Esophagus muscularis mucosa (tissue), 4 donors: ENCODE data around the gene FGF22. TPM values are rescaled to one million over a fixed set of nuclear protein-coding genes. Genes with fewer than 3 reads are reported as not detected.

ENCODE experiments used
- DNase-seq: peaks from one replicate; pipeline ENCODE4 v3.0.0-alpha.2; 2017; ENCODE audit errors: extremely low spot score
- H3K27ac ChIP-seq, 4 donors: fragments of 200-600 bp; sonication (generic); replicated peaks in 1 of 4; 1 replicate in 3 of 4; 2 replicates in 1 of 4; pipeline ENCODE4 v1.5.1; 2016 to 2019; ENCODE audit warnings: mild to moderate bottlenecking in 1 of 4
- H3K27me3 ChIP-seq, 4 donors: fragments of 200-600 bp; sonication (generic); one replicate each; pipeline versions ENCODE4 v1.5.1 to v1.6.0; 2016 to 2019
- H3K36me3 ChIP-seq, 4 donors: fragments of 200-600 bp; sonication (generic); one replicate each; pipeline ENCODE4 v1.5.1; 2016 to 2019
- H3K4me1 ChIP-seq, 4 donors: fragments of 200-600 bp; sonication (generic); one replicate each; pipeline ENCODE4 v1.5.1; 2016 to 2019
- H3K4me3 ChIP-seq, 4 donors: fragments of 200-600 bp; sonication (generic); 1 replicate in 2 of 4; 2 replicates in 2 of 4; pipeline ENCODE4 v1.5.1; 2016 to 2019; ENCODE audit warnings: mild to moderate bottlenecking in 4 of 4, moderate library complexity in 1 of 4
- H3K9me3 ChIP-seq, 4 donors: fragments of 200-600 bp; sonication (generic); 1 replicate in 3 of 4; 2 replicates in 1 of 4; pipeline ENCODE4 v1.5.1; 2016 to 2019
- EP300 ChIP-seq: sonication (generic); formaldehyde crosslinking; IDR thresholded peaks from one replicate; pipeline ENCODE4 v1.6.1; 2017; ENCODE audit warnings: antibody characterized with exemption
- POLR2A ChIP-seq: fragments of 450-650 bp; IDR thresholded peaks from one replicate; pipeline ENCODE4 v1.6.1; 2017; ENCODE audit warnings: antibody characterized with exemption, moderate library complexity, mild to moderate bottlenecking, low read depth
- POLR2AphosphoS5 ChIP-seq, 2 donors: sonication (generic); formaldehyde crosslinking; IDR thresholded peaks; one replicate each; pipeline ENCODE4 v1.6.1; 2017; ENCODE audit warnings: antibody characterized with exemption in 2 of 2
- WGBS: methylation state at CpG from one replicate; pipeline ENCODE4 v1.1.5; 2018; 5-methylcytosine and 5-hydroxymethylcytosine counted together
- intact Hi-C: fragments of 100-400 bp; cut with DNase I; formaldehyde crosslinking; loops from one replicate; pipeline ENCODE4 v1.15.1; 2023
- total RNA-seq, 4 donors: library from RNA; depleted of rRNA; stranded (reverse); fragments of >200 nt; gene quantifications; one replicate each; pipeline versions ENCODE4 v1.1.0 to v1.2.1, GENCODE V29; 2016
- TF ChIP-seq, protein P1 (sequence below), 3 experiments: fragments of 200-600 bp in 2 of 3; fragments of 450-650 bp in 1 of 3; sonication (generic) in 2 of 3; IDR thresholded peaks; one replicate each; pipeline ENCODE4 v1.5.1; 2017 to 2019; ENCODE audit warnings: antibody characterized with exemption in 3 of 3, mild to moderate bottlenecking in 2 of 3, moderate library complexity in 1 of 3

Gene FGF22
- total RNA-seq, 4 donors from 2014 or later: 0.50 to 2.1 (median 1.4) TPM

DNA sequence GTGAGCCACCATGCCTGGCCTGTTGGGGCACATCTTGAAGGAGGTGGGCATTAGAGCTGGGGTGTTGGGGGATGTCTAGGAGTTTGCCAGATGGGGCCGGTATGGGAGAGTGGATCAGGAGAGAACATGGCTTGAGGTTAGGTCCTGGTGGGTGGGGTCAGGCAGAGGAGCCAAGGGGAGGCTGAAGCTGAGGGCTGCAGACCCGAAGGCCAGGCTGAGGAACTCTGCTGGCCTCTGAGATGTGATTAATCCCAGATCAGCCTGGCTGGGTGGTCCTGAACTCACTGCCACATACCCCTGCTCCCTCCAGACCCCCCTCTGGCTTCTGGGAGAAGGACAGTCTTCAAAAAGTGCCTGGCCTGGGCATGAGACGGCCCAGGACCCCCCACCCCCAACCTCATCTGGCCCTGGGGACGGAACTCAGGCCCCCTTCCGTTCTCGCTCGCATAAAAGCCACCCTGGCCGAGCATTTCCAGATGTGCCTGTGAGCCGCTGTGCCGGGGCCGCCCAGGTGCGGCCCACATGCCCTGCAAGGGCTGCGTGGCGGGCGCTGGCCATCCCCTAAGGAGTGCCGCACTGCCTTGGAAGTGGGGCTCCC, 39.2 kb downstream of the FGF22 start:
- H3K36me3 ChIP-seq: peaks cover 0 to 8% (median 7%) of the 10 kb centered on the region in 4 donors
- peak overlapping the region; percentile 95 to 99 (median 96) for H3K27ac ChIP-seq
- WGBS: 79% methylated on average over 14 of the region's 16 CpGs
- peaks cover 26 to 71% (median 70%) of the 10 kb centered on the region in 4 donors for H3K4me1 ChIP-seq
- TF ChIP-seq, protein P1, sequence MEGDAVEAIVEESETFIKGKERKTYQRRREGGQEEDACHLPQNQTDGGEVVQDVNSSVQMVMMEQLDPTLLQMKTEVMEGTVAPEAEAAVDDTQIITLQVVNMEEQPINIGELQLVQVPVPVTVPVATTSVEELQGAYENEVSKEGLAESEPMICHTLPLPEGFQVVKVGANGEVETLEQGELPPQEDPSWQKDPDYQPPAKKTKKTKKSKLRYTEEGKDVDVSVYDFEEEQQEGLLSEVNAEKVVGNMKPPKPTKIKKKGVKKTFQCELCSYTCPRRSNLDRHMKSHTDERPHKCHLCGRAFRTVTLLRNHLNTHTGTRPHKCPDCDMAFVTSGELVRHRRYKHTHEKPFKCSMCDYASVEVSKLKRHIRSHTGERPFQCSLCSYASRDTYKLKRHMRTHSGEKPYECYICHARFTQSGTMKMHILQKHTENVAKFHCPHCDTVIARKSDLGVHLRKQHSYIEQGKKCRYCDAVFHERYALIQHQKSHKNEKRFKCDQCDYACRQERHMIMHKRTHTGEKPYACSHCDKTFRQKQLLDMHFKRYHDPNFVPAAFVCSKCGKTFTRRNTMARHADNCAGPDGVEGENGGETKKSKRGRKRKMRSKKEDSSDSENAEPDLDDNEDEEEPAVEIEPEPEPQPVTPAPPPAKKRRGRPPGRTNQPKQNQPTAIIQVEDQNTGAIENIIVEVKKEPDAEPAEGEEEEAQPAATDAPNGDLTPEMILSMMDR (IDR thresholded peaks at IDR 0.05): no peak
- TF ChIP-seq POLR2A (no peak), EP300 (no peak), POLR2AphosphoS5 (IDR thresholded peaks at IDR 0.05) (no peak)
- intact Hi-C loops: no loop called here
- peak overlapping the region; percentile 80 to 98 (median 82) for H3K4me3 ChIP-seq
- H3K27me3 ChIP-seq: peaks cover 0 to 26% (median 0%) of the 10 kb centered on the region in 4 donors
- H3K9me3 ChIP-seq: no peaks in the 10 kb centered on the region
- no peak for DNase-seq

DNA sequence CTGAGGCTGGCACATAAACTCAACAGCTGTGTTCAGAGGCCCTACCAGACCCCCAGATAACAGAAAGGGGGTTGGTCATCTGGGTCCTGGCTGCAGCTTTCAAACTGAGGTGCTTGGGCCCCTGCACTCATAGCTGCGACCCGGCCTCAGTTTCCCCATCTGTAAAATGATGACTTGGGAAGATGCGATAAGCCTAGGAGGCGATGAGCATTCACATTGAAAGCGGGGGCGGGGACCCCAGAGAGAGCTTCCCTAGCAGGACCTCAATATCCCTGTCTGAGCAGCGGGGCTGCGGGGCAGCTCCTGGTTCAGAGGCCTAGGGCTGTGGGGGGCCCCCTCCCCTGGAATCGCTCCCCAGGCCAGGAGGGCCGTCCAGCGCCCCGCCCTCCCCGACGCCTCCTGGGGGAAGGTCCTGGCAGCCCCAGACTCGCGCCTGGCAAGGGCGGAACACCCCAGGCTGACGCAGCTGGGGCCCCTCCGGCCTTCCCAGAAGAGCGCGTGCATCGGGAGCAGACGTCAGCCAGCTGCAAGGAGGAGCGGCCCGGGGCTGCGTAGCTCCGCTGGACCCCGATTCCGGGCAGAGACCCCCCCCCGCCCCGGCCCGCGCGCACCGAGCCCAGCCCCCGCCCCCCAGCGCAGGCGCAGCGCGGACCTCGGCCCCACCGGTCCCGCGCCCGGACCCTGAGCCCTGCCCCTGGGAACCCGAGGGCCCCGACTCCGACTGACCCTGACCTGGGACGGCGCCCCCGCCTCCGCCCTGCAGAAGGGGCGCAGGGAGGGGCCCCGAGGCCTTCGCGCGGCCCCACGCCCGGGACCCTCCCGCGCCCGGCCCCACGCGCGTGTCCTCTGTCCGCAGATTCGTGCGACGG, 40.0 kb downstream of the FGF22 start:
- 18% methylated on average over 4 of the region's 69 CpGs for WGBS
- peak overlapping the region; percentile 80 to 98 (median 82) for H3K4me3 ChIP-seq
- H3K4me1 ChIP-seq: peaks cover 26 to 65% (median 63%) of the 10 kb centered on the region in 4 donors
- intact Hi-C loops: no loop called here
- peaks cover 0 to 8% (median 7%) of the 10 kb centered on the region in 4 donors for H3K36me3 ChIP-seq
- peak overlapping the region; percentile 95 to 99 (median 96) for H3K27ac ChIP-seq
- H3K9me3 ChIP-seq: no peaks in the 10 kb centered on the region
- peaks cover 0 to 22% (median 0%) of the 10 kb centered on the region in 4 donors for H3K27me3 ChIP-seq
- DNase-seq: no peak
- TF ChIP-seq EP300 (peak; percentile 58), POLR2A (no peak), POLR2AphosphoS5 (IDR thresholded peaks at IDR 0.05) (peak in 1 of 2 donors; percentile 82)
- TF ChIP-seq, protein P1 (IDR thresholded peaks at IDR 0.05): no peak

DNA sequence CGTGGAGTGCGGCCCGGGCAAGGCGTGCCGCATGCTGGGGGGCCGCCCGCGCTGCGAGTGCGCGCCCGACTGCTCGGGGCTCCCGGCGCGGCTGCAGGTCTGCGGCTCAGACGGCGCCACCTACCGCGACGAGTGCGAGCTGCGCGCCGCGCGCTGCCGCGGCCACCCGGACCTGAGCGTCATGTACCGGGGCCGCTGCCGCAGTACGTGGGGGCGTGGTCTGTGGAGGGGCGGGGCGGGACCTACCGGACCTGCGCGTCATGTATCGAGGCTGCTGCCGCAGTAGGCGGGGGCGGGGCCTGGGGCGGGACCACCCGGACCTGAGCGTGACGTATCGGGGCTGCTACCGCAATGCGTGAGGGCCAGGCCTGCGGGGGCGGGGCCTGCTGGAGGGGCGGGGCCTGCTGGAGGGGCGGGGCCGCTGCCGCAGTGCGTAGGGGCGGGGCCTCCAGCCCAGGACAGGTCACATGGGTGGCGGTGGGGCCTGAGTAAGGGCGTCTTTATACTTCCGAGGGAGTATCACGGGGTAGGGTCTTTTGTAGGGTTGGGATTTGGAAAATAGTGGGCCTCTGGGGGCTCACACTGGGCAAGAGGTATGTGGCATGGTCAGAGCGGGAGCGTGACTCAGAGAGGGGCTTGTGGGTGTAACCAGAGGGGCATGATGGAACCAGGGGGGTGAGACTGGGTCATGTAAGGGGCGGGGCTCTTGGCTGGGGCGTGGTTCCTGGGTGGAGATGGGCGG, 40.8 kb downstream of the FGF22 start:
- intact Hi-C loops: no loop called here
- peak overlapping the region; percentile 95 to 99 (median 96) for H3K27ac ChIP-seq
- peaks cover 0 to 8% (median 7%) of the 10 kb centered on the region in 4 donors for H3K36me3 ChIP-seq
- peaks cover 26 to 57% (median 55%) of the 10 kb centered on the region in 4 donors for H3K4me1 ChIP-seq
- peak overlapping the region; percentile 80 to 98 (median 82) for H3K4me3 ChIP-seq
- no peaks in the 10 kb centered on the region for H3K9me3 ChIP-seq
- peaks cover 0 to 15% (median 0%) of the 10 kb centered on the region in 4 donors for H3K27me3 ChIP-seq
- WGBS: 0% methylated on average over 8 of the region's 70 CpGs
- peak; percentile 100 for DNase-seq
- TF ChIP-seq EP300 (no peak), POLR2AphosphoS5 (IDR thresholded peaks at IDR 0.05) (peak; percentile 90 to 91), POLR2A (peak; percentile 70)
- TF ChIP-seq, protein P1 (IDR thresholded peaks at IDR 0.05): peak; percentile 46 to 61 (median 57)
